ENCODE data around the gene ZBTB38.

The ZBTB38 gene

DNA sequence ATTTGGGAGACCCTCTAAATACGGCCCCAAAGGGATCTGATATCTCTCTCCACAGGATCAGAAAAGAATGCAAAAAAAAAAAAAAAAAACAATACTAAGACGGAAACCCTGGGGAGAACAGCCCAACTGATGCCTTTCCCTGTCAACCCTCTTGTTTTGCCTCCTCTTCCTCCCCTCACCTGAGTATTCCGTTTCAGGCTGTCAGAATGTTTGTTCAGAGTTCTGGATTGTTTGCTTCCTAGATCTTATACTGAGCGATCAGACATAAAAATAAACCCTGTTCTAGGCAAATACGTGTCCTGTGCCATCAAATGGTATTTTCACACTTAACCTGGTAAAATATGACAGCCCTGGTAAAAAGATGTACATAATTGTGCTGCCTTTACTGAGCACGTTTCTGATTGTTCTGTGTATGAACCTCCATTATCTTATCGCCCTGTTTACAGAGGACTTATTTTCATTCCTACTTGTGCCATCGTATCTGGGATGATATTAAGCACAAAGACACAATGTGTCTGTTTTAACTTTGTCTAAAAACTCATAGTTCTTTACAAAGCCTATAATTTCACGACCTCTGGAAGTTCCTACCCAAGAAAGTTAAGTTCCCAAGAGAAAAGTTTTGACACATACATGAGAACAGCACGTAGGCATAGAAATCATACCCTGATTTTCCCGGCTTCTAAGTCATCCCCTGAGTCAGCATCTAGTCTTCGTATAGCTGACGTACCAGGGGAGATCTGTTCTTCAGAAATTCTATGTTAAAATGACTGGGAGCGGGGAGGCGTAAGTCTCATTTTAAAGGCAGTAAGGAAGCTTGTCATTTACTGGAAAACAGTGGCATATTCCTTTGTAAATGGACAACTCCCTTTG, 856 bp downstream of the ZBTB38 start:
- no peak for DNase-seq

DNA sequence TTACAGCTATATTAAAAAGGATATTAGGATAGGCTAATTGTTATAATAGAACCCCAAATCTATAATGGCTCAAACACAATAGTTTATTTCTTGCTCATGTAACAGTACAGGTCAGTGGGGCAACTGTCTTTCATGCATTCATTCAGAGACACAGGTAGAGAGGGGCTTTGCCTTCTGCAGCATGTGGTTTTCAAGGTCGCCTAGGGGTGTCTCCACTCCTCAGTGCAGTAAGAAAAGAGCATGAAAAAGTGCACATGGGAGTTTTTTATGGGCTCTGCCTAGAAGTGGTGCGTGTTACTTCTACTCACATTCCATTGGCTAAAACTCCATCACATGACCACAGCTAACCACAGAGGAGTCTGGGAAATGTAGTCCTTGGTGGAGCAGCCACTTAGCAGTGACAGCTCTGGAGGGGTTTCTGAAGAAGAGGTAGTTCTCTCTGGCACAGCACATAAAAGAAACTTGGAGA, 1.8 kb downstream of the ZBTB38 start:
- peak; percentile 66 for DNase-seq

DNA sequence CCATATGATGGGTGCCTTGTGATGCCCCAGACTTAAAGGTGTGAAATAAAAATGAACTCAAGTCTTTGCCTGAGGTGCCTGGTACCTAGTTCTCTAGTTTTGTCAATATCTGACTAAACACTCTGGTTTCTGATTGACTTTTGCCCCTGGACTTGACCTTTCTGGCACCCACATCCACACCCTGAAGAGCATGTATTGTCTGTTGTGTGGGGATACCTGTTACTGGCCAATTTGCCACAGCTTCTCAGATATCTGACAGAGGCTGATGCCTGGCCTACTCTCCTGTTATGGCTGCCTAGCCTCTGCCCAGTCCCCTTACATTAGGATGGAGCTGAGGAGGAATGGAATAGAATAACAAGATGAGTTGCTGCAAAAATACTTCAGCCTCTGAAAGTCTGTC, 3.6 kb downstream of the ZBTB38 start:
- no peak for DNase-seq

DNA sequence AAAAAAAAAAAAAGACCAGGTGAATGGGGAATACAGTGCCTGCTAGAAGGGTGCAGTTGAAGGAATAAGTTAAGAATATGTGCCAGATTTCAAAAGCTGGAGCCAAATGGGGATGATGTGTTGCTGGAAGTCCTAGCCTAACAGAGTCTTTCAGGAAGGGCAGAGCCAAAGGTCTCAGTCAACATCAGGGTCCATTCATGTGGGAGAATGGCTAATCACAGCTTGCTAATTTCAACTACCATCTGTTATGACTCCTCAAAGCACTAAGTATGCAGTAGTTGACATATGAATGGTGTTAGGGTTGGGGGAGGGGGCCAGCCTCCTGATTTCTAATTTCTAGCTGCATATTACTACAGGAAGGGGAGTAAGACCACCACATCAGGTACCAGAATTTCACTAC, 4.4 kb downstream of the ZBTB38 start:
- DNase-seq: no peak

DNA sequence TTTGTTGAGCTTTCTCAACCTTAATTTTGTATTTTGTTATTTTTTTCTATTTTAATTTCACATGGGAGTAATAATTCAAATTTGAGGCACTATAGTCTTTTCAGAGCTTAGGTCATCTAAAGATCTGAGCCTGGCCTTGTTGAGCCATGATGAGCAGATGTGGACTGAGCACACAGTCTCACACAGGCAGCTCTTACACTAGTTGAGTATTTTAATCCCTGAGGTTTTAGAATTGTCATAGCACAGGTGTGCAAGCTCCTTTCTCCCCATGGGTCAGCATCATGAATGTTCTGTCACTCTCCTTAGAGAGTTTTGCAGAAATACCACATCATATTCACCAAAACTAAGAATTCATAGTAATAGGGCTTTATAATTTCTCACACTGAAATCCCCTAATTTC, 4.9 kb downstream of the ZBTB38 start:
- no peak for DNase-seq

DNA sequence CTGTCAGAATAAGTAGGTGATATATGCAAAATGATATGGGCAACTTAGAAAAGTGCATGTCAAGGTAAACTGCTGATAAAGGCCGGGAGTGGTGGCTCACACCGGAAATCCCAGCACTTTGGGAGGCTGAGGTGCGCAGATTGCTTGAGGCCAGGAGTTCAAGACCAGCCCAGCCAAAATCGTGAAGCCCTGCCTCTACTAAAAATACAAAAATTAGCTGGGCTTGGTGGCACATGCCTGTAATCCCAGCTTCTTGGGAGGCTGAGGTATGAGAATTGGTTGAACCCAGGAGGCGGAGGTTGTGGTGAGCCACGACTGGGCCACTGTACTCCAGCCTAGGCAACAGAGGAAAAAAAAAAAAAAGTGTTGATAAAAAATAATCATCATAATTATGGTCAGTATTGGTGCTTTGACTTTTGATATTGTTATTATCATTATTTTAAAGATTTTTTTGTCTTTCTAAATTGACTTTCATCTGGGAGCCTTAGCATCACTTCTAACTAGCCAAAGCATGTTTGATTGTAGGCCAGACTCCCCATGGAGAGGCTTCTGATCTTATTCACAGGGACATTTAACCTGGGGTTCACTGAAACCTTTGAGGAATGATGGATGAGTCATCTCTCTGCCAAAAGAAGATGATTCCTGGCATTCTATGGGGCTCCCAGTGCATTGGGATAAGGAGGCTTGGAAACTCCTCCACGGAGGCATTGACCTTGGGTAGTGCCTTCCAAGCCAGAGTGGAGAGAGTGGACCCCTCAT, 5.6 kb downstream of the ZBTB38 start:
- DNase-seq: no peak

DNA sequence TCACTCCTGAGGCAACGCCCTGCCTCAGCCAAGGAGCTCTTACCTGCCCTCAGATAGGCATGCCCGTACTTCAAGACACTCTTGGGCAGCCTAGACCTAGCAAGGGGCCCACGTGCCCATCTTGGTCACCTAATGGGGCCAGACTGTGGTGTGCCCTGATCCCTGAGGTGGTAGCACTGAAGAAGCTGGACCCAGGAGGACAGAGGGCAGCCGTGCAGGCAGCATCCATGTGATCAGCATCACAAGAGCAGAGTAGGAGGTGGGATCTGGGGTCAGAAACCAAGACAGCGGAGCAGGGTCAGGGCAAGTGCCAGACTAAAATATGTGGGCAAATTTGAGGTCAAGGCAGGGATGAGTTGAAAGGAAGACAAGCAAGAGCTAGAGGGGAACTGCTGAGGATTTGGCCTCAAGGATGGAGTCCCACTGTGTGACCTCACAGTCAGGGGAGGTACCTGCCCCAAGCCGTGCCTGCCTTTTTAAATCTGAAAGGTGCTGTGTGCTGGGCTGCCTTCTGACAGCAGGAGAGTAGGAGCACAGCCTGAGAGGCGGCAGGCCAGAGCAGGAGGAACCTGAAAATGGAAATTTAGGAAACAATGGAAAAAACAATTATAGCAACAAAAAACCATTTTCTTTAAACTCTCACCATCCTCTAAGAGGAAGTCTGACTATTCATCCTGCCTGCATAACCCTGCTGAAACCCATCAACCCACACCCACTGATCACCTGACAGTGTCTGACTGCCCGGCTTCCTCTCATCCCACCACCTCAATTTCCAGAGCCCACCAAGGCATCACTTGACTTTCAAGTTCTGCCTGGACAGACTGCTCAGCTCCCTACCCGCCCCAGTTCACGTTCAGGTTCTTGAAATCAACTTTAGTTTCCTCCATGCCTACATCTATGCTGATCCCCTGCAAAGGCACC, 7.3 kb downstream of the ZBTB38 start:
- DNase-seq: no peak

DNA sequence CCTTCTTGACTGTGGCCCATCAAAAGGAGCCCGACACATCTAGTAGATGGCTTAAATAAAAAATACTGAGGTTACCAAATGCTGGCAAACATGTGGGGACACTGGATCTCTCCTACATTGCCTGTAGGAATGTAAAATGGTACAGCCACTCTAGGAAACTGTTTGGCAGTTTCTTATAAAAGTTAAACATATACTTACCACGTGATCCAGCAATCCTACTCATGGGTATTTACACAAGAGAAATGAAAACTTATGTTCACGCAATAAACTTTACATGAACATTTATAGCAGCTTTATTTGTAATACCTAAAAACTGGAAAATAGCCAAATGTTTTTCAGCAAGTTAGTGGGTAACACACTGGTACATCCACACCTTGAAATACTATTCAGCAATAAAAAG, 9.1 kb downstream of the ZBTB38 start:
- no peak for DNase-seq

DNA sequence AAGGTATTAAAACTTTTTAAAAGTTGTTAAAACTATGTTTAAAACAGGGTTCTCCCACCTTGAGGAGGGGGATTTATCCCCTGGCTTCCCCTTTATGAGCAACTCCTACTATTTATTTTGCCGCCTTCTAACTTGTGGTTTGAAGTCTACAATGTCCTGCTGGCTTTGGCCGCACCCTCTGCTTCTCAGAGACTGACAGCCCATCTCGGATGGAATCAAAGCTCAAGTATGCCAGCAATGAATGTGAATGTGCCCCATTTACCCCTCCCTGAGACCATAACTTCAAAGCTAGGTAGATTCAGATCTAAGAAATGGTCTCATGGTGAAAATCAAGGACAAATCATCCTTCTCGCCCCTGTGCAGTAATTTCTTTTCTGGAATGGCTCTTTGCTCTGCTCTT, 10.3 kb downstream of the ZBTB38 start:
- no peak for DNase-seq

DNA sequence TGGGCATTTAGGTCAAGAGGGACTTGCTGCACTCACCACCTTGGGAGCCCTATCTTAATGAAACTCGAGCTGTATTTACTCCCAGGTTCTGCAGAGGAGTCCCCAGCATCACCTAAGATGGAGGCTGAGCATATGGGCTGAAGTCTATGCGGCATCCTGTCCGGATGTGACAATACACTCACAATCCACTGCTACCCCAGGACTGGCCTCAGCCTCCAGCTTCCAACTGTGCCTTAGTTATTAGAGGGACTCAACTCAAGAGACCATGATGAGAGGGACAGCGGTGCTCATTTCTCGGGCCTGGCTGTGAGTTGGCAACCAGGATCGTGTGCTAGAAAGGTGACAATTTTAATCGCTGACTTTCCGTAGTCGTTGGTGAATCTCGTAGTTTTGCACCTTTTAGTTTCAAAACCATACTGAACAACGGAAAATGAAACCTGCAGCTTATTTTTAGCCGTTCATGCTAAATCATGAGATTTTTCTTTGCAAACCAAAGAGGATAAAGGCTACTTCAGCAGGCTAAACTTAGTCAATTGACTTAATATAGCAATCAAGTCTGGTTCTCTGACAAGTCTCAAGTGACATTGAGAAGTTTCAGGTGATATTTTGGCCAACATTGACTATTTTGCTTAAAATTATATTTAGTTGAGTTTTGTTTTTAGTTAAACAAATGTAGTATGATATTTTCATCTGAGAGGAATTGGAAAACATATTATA, 11.1 kb downstream of the ZBTB38 start:
- DNase-seq: peak; percentile 40

DNA sequence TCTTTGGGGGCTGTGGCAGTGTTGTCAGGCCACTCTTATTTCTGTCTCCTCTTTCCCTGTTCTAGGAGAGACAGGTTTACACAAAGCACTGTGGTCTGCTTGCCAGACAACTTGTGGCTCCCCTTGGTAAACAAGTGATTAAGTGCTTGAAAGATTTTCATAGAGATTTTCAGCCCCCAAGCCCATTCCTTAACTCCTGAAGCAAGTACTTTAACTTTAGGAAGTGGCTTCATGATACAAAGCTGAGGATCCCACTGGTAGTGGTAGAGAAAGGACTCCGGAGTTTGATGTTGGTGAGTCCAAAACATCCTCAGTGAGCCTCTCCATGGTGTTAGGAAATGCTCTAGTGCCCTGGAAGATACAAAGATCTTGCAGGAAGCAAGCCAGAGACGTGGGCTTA, 12.0 kb downstream of the ZBTB38 start:
- DNase-seq: no peak

DNA sequence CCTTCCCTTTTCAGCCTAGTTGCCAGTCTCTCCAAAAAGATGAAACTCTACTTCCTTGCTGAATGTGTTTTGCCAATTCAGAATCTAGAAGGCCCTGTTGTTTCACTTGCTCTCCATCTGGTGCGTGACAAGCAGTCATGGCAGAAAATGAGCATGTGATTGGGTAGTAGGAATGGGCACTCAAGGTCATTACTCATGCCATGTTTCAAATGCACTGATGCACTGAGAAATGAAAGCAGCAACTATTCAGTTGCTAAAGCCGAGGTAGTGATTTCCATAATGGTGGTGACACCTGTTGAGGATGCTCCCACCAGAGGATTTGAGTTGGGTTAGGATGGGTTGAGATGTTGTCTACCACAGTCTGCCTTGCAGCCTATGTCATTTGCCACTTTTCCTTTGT, 12.7 kb downstream of the ZBTB38 start:
- no peak for DNase-seq

DNA sequence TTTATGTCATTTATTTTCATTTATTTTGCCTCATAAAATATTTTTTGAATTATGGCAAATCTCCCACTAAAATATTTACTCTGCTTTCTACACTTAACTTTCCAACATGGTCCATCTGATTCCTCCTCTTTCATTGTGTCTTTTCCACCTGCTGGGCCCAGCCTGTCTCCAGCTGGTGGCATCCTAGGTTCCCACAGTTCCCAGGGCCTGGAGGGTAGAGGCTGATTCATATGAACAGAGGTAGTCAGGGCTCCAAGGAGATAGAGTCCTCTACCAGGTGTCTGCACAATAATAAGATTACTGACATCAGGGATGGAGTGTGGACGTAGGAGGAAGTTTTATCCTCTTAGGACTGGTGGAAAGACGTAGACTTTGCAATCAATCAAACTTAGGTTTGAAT, 14.3 kb downstream of the ZBTB38 start:
- no peak for DNase-seq

DNA sequence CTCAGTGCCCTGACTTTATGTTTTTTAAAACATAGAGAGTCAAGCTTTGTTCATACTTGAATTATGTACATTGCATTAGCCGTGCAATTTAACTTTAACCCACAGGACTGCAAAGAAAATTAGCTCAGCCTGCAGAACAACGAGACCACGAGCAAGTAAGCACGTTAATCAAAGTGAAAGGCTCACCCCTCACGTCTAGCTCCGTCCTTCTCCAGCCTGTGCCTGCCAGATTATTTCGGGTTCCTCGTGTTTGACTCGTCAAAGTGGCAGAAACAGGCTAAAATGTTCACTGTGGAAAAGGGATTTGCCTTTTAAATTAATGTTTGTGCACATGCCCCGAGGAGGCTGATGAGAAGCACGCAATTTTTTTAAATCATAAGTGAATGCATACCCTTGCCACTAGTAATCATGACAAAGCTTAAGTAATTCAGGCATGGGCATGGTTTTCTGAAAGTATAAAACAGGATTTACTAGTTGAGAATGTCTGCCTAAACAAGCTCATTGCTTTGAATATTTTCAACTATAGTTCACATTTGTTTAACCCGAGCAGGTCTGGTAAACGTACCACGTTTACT, 15.3 kb downstream of the ZBTB38 start:
- no peak for DNase-seq

DNA sequence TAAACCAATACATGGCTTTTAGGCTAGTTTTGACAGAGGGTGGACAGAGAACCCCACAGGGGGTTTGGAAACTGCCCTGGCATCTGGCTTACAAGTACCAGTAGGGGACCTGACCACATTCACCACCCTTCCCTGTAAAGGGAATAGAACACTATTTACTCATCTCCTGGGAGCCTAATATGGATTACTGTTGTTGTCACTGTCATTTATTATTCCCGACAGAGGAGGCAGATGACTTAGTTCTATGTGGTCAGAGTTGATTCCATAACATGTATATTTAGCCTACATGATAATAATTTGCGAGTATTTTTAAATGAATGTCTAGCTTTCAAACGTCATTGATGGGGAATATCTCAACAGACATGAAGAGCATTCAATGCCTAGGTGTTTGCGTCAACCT, 15.9 kb downstream of the ZBTB38 start:
- no peak for DNase-seq

DNA sequence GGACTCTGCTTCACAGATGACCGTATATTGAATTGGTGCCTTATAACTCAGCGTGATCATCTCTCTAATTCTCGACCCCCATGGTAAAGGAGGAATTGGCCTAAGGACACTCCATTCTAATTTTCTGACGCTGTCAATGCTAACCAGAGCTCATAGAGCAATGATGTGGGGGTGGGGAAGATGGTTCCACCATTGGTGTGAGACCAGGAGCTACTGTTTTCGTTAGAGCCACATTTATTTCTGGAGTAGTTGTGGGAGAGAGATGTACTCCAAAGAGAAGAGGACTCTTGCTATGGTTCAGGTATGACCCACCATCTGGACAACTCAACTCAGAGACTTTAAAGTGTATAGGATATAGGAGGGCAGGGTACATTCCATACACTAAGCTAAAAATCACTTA, 16.3 kb downstream of the ZBTB38 start:
- no peak for DNase-seq

DNA sequence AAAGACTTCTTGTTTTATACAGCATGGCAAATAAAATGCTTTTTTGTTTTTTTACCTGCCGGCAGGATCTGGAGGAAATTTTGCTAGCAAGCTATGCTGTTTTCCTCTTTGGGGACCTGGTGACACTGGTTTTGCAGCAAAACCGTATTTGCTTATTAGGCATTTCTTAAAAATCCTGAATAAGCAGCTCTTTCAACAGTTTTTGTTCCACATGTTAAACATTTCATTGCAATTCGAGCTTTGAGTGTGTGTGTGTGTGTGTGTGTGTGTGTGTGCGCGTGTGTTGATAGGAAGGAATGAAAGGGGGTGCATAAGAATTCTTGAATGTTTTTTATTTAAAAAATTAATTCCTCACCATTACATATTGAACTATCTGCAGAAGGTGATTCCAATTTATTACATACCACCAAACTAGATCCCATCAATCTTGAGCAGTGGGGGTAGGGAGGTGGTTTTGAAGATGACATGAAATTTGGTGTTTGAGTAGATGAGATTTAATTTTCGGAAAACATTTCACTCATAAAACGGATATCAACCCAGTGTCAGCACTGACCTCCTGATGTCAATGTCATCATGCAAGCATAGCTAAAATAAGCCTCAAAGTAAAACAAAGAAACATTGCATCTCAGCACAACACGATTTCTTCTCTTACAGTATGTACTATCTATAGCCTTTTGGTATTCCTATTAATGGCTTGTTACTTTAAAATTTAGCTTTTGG, 17.3 kb downstream of the ZBTB38 start:
- DNase-seq: no peak

DNA sequence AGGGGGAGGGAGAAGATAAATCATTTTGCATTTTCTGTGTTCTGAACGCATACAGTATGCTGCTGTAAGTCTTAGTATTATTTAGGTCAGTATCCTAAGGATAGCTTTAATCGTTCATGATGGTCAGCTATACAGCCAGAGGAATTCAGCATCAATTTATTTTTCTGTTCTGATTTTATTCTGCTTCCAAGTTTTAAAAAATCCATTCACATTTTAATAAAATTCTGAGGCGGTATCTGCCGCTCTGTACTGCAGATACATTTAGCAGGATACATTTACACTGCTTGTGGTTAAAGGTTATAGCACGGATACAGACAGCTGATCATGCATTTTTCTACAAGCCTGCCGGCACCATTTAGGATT, 17.8 kb downstream of the ZBTB38 start:
- DNase-seq: no peak

DNA sequence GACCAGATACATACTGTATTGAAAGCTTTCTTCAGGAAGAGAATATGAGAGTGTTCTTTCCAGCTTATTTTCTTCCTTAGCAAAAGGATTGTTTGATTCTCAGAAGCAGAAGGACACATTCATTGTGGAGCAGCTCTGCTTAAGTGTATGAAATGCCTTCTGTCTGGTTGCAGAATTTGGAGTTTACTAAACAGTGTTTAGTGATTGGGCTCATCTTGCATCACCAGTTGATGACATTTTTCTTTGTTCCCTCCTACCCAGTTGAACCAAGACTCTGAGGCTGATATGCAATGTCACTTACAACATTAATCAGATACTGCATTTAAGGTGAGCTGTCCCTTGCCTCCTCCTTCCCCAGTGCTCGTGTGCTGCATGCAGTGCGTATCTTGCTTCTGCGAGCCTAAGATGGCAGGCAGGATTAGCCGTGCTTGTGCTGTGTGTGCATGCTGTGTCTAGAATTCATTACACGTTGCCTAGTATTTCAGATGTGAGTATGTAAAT, 18.4 kb downstream of the ZBTB38 start:
- DNase-seq: peak; percentile 32

DNA sequence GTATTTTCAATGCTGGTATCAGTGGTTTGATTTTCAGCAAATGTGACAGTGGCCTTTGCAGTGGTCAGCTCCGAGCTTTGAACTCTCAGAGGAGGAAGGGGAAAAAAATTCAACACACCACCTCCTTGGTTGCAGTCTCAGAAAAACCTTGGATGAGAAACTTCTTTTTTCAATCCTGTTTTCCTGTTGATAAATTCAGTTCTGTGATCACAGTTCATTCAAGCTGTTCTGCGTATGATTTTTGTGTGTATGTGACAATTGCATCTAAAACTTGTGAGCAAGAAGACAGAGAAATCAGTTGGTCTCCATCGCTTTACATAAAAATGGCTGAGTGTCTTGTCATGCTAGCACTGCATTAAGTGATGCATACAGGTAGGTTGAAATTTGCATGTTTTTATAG, 19.2 kb downstream of the ZBTB38 start:
- DNase-seq: no peak

DNA sequence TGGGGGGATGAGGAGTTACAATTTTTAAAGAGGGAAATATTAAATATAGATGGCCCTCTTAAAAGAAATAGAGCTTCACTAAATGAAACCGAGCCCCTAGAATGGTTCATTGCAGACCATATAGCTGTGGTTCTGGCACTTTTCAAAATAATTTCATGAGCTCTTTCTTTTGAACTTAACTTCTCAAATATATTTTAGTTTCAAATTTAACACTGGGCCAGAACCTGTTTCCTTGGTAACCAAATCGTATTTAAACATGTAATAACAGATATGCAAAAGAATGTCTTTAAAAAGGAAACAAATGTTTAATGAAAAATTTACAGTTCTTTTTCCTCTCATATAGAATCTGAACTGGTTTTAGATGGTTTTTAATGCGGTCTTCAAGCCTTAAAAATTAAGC, 20.1 kb downstream of the ZBTB38 start:
- DNase-seq: no peak
